Mucosa of rectum (tissue), 2 donors: ENCODE results near the gene KIAA1549.
"Not testable (repeated sequence)": the region's sequence is repeated elsewhere in the genome, so short reads cannot be mapped to it uniquely, and the experiment has no call there.

ENCODE experiments used
- H3K27ac ChIP-seq, 2 donors: one replicate each; pipeline ENCODE4 v1.7.0; 2013; ENCODE audit warnings: inconsistent platforms in 2 of 2, low read depth in 2 of 2, low read length in 2 of 2
- H3K27me3 ChIP-seq, 2 donors: one replicate each; pipeline ENCODE4 v1.7.0; 2013; ENCODE audit warnings: low read length in 2 of 2; ENCODE audit not compliant: control insufficient read depth in 2 of 2, insufficient read depth in 2 of 2
- H3K36me3 ChIP-seq, 2 donors: one replicate each; pipeline ENCODE4 v1.7.0; 2013; ENCODE audit warnings: low read length in 2 of 2; ENCODE audit not compliant: control insufficient read depth in 2 of 2, insufficient read depth in 2 of 2
- H3K4me1 ChIP-seq, 2 donors: one replicate each; pipeline ENCODE4 v1.7.0; 2013; ENCODE audit warnings: low read length in 2 of 2, mild to moderate bottlenecking in 1 of 2; ENCODE audit not compliant: control insufficient read depth in 2 of 2, insufficient read depth in 2 of 2
- H3K4me3 ChIP-seq, 2 donors: one replicate each; pipeline ENCODE4 v1.7.0; 2013; ENCODE audit warnings: low read length in 2 of 2
- H3K9ac ChIP-seq, 2 donors: one replicate each; pipeline ENCODE4 v1.7.0; 2013; ENCODE audit warnings: low read length in 2 of 2, low read depth in 1 of 2, mild to moderate bottlenecking in 1 of 2
- H3K9me3 ChIP-seq, 2 donors: one replicate each; pipeline ENCODE4 v1.7.0; 2013; ENCODE audit warnings: low read length in 2 of 2; ENCODE audit not compliant: control insufficient read depth in 2 of 2
- donor health status: healthy.
- donor health status: Normal muscosa, but diverticular disease.

Gene KIAA1549

DNA sequence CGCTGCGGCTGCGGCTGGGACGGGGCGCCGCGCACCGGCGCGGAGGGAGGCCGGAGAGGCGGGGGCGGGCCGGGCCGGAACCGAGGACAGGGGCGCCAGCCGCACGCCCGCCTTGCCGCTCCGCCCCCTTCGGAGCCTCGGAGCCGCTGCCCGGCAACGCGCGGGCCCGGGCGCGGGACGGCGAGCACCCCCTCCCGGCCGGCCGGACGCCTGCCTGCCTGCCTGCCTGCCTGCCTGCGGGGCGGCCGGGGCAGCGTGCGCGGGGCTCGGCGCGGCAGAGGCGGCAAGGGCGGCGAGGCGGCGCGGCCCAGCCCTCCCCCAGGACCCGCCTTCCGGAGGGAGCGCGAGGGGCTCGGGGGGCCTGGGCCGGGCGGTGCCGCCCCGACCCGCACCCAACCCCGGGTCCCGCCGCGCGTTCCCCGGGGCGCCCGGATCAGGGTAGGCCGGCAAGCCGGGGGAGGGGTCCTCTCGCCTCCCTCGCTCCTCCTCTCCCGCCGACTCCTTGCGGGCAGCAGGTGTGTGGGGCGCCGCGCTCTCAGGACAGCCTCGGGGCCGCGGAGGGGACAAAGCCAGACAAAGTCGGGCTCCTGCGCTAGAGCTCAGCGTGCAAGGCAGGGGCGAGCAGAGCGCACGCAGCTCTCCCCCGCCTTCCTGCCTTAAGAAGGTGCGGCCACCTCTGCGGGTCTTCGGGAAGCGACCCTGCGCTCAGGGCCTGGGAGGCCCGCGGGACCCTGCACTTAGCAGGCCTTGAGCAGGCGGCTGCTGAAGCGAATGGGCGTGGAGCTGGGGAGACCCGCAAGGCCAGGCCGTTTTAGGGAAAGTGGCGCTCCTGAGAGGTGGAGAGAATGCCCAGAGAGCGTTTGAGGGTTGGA lies at the start of gene KIAA1549:
TSS of gene KIAA1549 (minus strand) at position 58 of the 872 bp plus-strand sequence. CDS start 120 bp downstream, outside the sequence.
- no peak within 1 kb of the TSS for H3K27ac ChIP-seq
- peaks cover 5 to 11% of the 10 kb centered on the region in 2 donors for H3K27me3 ChIP-seq
- H3K9me3 ChIP-seq, result no peaks in the 10 kb centered on the region
- peak within 1 kb of the TSS; percentile 65 to 77 for H3K4me3 ChIP-seq
- H3K4me1 ChIP-seq, result peaks cover 3 to 6% of the 10 kb centered on the region in 2 donors
- H3K9ac ChIP-seq, result peak within 1 kb of the TSS; percentile 14 to 46
- no peaks in the 10 kb centered on the region for H3K36me3 ChIP-seq

DNA sequence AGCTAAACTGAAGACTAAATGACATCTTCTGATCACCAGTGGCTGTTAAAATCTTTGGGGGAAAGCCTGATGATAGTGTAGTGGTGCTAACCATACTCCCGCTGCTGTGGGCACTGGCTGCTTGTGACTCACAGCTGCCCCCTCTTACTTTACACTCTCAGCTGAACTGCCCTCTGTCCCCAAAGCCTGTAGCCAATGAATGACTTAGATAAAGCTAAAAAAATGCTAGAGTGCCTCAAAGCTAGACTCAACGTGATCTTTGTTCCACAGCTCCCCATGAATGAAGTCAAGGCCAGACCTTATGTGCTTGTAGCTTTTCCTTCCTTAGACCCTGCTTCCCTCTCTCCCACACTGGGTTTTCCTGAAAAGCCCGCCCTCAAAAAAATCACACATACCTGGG lies 48.2 kb upstream of the KIAA1549 start:
- H3K4me1 ChIP-seq, result peaks cover 0 to 4% of the 10 kb centered on the region in 2 donors
- no peak overlapping the region for H3K27ac ChIP-seq
- H3K27me3 ChIP-seq, result no peaks in the 10 kb centered on the region
- no peak overlapping the region for H3K9ac ChIP-seq
- H3K36me3 ChIP-seq, result peaks cover 14 to 16% of the 10 kb centered on the region in 2 donors
- no peak overlapping the region for H3K4me3 ChIP-seq
- H3K9me3 ChIP-seq, result no peaks in the 10 kb centered on the region

DNA sequence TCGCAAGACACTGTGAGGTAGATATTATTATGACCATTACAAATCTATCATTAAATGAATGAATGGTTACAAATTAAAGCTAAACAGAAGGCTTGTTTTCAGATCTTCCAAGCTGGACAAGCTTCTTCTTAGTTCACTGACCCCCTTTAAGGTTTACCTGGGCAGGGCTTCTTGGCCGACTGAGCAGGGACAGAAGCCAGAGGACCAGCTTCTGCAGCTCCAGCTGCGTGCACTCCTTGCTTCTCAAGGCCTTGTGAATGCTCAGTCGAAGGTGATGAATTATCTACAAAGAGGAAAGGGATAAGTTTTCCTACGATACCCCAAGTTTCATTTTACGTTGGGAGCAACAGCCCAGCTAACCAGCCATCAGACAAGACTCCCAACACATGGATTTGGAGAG lies 45.4 kb upstream of the KIAA1549 start:
- Histone ChIP-seq H3K4me3 (no peak overlapping the region), H3K9ac (no peak overlapping the region), H3K27me3 (no peaks in the 10 kb centered on the region), H3K36me3 (peaks cover 16 to 23% of the 10 kb centered on the region in 2 donors), H3K27ac (no peak overlapping the region), H3K4me1 (no peaks in the 10 kb centered on the region), H3K9me3 (no peaks in the 10 kb centered on the region)

DNA sequence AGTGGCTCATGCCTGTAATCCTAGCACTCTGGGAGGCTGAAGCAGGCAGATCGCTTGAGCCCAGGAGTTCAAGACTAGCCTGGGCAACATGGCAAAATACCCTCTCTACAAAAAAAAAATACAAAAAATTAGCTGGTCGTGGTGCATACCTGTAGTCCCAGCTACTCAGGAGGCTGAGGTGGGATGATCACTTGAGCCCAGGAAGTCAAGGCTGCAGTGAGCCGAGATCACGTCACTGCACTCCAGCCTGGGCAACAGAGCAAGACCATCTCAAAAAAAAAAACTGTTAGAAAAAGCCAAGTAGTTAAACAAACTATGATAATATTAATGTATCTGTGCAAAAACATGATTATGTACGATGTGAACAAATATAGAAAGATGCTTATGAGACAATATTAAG lies 44.7 kb upstream of the KIAA1549 start:
- H3K9me3 ChIP-seq, H3K4me3 ChIP-seq, H3K9ac ChIP-seq, H3K27me3 ChIP-seq, H3K27ac ChIP-seq, H3K4me1 ChIP-seq: not testable (repeated sequence)
- H3K36me3 ChIP-seq, result peaks cover 16 to 23% of the 10 kb centered on the region in 2 donors

DNA sequence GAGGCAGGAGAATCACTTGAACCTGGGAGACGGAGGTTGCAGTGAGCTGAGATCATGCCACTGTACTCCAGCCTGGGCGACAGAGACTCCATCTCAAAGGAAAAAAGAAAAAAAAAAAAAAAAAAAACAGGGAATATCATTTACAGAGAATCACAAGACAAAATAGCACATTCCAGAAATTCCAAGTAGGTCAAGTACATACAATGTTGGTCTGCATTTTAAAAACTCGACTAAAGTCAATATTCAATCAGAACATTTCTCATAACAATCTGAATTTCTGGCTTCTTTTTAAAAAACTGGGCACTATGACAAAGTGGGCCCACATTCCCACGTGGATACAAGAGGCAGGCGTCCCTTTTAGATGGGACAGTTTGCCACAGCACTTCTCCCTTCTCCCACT lies 41.9 kb upstream of the KIAA1549 start:
- no peaks in the 10 kb centered on the region for H3K4me1 ChIP-seq
- no peaks in the 10 kb centered on the region for H3K27me3 ChIP-seq
- no peak overlapping the region for H3K27ac ChIP-seq
- no peaks in the 10 kb centered on the region for H3K9me3 ChIP-seq
- H3K4me3 ChIP-seq, result no peak overlapping the region
- no peak overlapping the region for H3K9ac ChIP-seq
- peaks cover 11 to 16% of the 10 kb centered on the region in 2 donors for H3K36me3 ChIP-seq

DNA sequence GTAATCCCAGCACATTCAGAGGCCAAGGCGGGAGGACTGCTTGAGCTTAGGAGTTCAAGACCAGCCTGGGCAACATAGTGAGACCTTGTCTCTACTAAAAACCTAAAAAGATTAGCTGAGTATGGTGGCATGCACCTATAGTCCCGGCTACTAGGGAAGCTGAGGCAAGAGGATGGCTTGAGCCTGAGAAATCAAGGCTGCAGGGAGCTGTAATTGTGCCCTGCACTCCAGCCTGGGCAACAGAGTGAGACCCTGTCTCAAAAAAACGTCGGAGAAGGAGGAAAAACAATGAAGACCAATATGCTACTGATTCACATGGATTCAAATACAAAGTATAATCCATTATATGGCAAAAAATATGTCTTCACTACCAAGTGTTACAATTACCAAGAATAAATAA lies 41.1 kb upstream of the KIAA1549 start:
- Histone ChIP-seq H3K27ac (no peak overlapping the region), H3K27me3 (no peaks in the 10 kb centered on the region), H3K36me3 (peaks cover 11 to 16% of the 10 kb centered on the region in 2 donors), H3K9ac (no peak overlapping the region), H3K4me3 (no peak overlapping the region), H3K4me1 (no peaks in the 10 kb centered on the region), H3K9me3 (no peaks in the 10 kb centered on the region)

DNA sequence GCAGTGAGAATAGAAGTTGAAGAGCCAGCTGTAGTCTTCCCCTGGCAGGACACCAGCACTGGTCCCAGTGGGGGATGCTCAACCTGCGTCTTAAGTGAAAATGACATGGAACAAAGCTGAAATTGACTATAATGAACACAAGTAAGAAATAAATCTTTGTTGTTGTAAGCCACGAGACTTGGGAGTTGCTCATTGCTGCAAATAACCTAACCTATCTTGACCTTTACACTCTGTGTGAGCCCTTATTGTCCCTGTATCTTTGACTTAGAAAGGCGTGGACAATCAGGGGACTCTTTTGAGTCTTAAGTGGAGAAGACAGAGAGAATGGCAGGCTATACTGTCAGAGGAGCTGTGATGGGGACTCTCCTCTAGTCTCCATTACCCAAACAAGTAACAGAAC lies 37.7 kb upstream of the KIAA1549 start:
- Histone ChIP-seq H3K4me3 (no peak overlapping the region), H3K9ac (no peak overlapping the region), H3K27ac (no peak overlapping the region), H3K27me3 (no peaks in the 10 kb centered on the region), H3K4me1 (no peaks in the 10 kb centered on the region), H3K9me3 (no peaks in the 10 kb centered on the region), H3K36me3 (peaks cover 2 to 6% of the 10 kb centered on the region in 2 donors)

DNA sequence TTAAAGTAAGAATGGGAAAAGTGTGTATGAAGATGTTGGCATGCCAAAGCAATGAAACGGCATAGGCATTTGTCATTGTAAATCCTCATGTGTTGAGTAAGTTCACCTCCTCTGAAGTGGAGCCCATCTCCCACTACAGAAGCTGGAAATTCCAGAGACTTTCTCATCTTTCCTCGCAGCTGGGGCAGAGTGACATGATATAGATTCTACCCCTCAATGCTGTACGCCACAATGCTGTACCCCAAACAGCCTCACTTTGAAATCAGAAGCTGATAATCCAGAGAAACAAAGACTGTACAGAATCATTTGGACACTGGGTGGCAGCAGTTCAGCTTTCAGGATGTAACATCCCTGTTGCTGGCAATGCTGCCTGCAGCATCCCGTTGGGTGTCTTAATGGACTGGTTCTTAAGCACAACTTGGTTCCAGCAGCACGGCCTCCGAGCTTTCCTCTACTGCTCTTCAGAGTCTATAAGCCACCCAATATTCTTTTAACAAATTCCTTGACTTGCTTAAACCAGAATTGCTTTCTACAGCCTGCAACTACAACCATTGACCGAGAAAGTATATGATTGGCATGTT lies 35.8 kb upstream of the KIAA1549 start:
- Histone ChIP-seq H3K9me3 (no peaks in the 10 kb centered on the region), H3K4me1 (no peaks in the 10 kb centered on the region), H3K9ac (no peak overlapping the region), H3K27ac (no peak overlapping the region), H3K4me3 (no peak overlapping the region), H3K27me3 (no peaks in the 10 kb centered on the region), H3K36me3 (no peaks in the 10 kb centered on the region)

DNA sequence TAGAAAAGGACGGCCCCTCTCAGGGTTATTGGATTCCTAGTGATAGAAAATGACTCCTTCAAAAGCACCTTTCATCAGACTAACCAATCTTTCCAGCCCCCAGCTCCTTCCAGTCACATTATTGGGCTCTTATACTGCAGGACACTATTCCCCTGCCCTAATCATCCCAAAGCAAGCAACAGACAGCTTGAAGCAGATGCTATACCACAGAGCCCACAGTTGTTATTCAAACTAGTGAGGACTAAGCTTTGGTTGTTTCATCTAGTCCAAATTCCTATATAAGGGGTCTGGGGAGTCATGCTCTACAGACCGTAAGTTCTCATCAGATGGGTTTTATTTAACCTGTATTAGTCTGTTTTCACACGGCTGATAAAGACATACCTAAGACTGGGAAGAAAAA lies 30.2 kb upstream of the KIAA1549 start:
- no peak overlapping the region for H3K4me3 ChIP-seq
- H3K27me3 ChIP-seq, result no peaks in the 10 kb centered on the region
- no peak overlapping the region for H3K9ac ChIP-seq
- H3K4me1 ChIP-seq, result no peaks in the 10 kb centered on the region
- H3K36me3 ChIP-seq, result no peaks in the 10 kb centered on the region
- H3K9me3 ChIP-seq, result no peaks in the 10 kb centered on the region
- no peak overlapping the region for H3K27ac ChIP-seq

DNA sequence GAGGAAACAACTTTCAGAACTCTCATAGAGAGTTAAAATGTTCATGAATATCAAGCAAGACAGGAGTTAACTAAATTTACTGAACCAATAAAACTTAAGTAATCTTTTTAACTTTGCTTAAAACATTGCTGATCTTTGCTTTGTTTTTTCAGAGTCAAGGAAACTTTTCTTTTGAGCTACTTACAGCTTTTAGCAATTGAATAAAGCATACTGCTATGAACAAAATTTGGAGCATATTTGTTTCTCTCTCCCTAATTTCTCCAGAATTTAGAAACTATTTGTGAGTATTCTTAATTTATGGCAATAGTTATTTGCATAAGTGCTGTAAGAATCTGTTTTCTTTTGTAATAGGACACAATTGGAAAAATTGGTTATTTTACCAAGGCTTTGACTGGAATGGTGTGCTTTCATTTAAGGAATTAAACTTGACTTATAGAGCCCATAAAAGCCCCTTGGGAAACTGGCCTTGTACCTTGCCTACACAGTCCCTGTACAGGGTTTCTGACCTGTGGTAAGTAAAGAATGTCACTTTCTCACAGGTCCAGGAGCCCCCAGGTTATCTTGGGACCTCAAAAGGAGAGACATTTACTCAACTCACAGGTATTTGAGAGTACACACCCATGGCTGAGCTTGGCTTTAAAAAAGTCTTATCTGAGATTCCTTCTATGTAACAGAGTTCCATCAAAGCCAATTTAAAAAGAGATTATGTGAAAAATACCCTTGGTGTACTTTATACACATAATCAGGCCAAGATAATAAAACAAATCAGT lies 23.3 kb upstream of the KIAA1549 start:
- H3K4me3 ChIP-seq, result no peak overlapping the region
- no peaks in the 10 kb centered on the region for H3K4me1 ChIP-seq
- no peak overlapping the region for H3K9ac ChIP-seq
- no peak overlapping the region for H3K27ac ChIP-seq
- no peaks in the 10 kb centered on the region for H3K36me3 ChIP-seq
- peaks cover 0 to 2% of the 10 kb centered on the region in 2 donors for H3K27me3 ChIP-seq
- H3K9me3 ChIP-seq, result no peaks in the 10 kb centered on the region
